ENCODE data around the gene BCO2.

GRCh38 chr11:112229159-112229558, 53.8 kb downstream of the BCO2 start:
- TF ChIP-seq CTCF (IDR thresholded peaks at IDR 0.05) (no peak), POLR2A (IDR thresholded peaks at IDR 0.05) (no peak), EP300 (IDR thresholded peaks at IDR 0.05) (no peak)
